Activated T-helper 1 cell treated with anti-CD3 and anti-CD28 coated beads, Interleukin-2, amount 50 U/mL, for 16 hours (primary cell): ENCODE measurements around the gene PARP14.

Source experiments
- DNase-seq, 2 donors: peaks; one replicate each; pipeline ENCODE4 v3.0.0-alpha.2; 2020; ENCODE audit warnings: low read depth in 1 of 2, low spot score in 1 of 2

Gene PARP14

GRCh38 chr3:122760453-122761271 lies 80.0 kb downstream of the PARP14 start:
- no peak for DNase-seq

- DNase-seq, result no peak
Measured at GRCh38 chr3:122766430-122766829, 85.8 kb downstream of the PARP14 start.

- DNase-seq, result no peak
Measured at GRCh38 chr3:122767540-122768372, 87.1 kb downstream of the PARP14 start.

GRCh38 chr3:122770521-122771202 lies 90.0 kb downstream of the PARP14 start:
- no peak for DNase-seq

GRCh38 chr3:122772827-122773226 lies 92.2 kb downstream of the PARP14 start:
- DNase-seq, result no peak

- no peak for DNase-seq
Measured at GRCh38 chr3:122773944-122774509, 93.4 kb downstream of the PARP14 start.

- DNase-seq, result no peak
Measured at GRCh38 chr3:122774564-122774963, 93.9 kb downstream of the PARP14 start.

GRCh38 chr3:122776675-122777468 lies 96.2 kb downstream of the PARP14 start:
- DNase-seq, result no peak

- no peak for DNase-seq
Measured at GRCh38 chr3:122777563-122777962, 96.9 kb downstream of the PARP14 start.
